NCI-H345 treated with DMSO at 0.1 percent for 48 hours (cell line): Measurements from ENCODE around the gene AKAP12.

ENCODE experiments used
- DNase-seq: peaks from one replicate; lab custom pipeline; 2025; ENCODE audit not compliant: unreplicated experiment; lab: John Stamatoyannopoulos, UW

The AKAP12 gene

DNA sequence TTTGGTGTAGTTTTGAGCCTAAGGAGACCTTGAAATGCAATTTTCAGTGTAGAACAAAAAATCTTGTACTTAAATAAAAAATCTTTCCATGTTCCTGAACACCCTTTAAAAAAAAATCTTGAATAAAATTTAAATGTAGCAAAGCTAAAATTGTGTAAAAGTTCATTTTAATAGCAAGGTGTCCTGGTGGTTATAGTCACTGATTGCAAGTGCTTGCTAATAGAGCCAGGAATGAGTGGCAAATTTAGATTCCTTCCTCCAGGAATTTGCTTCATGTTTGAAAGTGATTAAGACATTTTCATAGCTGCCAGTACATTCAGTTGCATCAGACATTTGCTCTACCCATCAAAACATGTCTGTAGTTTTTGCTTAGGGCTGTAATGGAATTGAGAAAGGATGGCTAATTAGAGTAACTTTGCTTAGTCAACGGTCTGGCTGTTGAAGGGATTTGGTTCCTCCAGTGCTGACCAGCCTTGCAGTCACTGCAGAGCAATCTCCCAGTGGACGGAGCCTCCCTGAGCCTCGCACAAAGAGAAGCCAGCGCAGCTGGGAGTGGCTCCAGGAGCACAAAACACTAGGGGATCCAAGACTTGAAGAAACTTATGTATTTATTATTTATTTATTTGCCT, 36.5 kb downstream of the AKAP12 start:
- DNase-seq, result no peak

- no peak for DNase-seq
These were observed 40.1 kb downstream of the AKAP12 start for GRCh38 chr6:151279891-151280290.

GRCh38 chr6:151280859-151281258, 41.1 kb downstream of the AKAP12 start:
- DNase-seq, result no peak

GRCh38 chr6:151284012-151284411, 44.2 kb downstream of the AKAP12 start:
- no peak for DNase-seq

- DNase-seq, result no peak
These were observed 44.8 kb downstream of the AKAP12 start for GRCh38 chr6:151284548-151285017.

DNA sequence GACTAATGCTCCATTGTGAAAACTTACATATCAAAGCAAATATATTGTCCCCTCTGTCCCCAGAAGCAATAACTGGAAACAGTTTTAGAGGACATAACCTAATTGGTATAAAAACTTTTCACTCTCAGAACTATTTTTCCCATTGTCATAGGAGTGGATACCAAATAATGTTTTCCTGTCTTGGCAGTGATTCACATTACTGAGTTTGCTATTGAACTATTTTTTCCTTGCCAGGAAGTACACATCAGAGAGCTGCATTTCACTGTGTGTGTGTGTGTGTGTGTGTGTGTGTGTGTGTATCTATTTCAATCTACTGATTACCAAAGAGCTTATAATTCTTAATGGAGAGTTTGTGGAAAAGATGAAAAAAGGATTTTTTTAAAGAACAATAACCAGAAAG, 45.4 kb downstream of the AKAP12 start:
- DNase-seq, result no peak

- DNase-seq, result no peak
These were observed 46.4 kb downstream of the AKAP12 start for GRCh38 chr6:151286214-151286613.

DNA sequence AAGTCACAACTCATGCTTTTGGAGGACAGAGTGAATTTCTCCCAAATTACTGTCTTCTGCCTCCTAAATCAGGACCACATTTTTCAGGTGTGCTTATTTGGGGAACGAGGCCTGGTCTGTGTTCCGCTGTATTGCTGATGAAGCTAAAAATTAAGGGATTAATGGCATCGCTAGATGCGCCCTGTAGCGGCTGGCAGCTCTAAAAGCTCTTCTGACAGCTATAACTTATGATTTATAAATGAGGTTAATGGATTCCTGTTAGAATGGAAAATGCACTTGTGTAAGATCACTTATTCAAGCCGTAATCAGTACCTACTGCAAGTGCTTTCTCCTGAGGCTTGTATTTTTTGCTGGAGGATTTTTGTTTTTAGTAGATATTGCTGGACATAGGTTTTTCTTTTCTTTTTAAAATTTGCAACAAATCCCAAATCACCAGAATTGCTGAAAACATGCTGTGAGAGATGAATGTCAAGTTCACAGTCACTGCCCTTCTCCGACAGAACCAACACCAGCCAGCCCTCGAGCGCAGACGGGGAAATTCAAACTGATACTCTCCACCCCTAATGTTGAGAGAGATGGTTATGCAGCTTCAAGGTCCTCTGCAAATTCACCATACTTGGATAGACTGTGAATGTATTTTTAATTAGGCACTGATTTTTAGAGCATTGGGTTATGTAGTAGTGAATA, 49.1 kb downstream of the AKAP12 start:
- DNase-seq, result no peak

- DNase-seq, result no peak
These were observed 49.7 kb downstream of the AKAP12 start for GRCh38 chr6:151289399-151290007.

GRCh38 chr6:151290877-151291721, 51.3 kb downstream of the AKAP12 start:
- no peak for DNase-seq

DNA sequence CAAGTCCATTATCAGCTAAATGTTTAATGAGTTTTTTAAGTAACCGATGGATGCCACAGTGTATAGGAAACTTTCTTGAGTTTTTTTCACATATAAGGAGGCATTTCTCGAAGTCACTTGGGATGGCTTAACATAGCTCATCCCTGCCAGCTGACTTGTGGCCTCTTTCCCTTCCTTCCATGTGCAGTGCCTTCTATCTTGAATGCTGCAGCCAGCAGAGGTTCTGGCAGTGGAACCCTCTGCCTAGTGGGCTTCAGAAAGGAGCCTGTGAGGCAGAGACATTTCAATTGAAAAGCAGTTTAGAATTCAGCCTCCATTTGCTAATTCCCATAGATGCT, 51.9 kb downstream of the AKAP12 start:
- DNase-seq, result no peak

DNA sequence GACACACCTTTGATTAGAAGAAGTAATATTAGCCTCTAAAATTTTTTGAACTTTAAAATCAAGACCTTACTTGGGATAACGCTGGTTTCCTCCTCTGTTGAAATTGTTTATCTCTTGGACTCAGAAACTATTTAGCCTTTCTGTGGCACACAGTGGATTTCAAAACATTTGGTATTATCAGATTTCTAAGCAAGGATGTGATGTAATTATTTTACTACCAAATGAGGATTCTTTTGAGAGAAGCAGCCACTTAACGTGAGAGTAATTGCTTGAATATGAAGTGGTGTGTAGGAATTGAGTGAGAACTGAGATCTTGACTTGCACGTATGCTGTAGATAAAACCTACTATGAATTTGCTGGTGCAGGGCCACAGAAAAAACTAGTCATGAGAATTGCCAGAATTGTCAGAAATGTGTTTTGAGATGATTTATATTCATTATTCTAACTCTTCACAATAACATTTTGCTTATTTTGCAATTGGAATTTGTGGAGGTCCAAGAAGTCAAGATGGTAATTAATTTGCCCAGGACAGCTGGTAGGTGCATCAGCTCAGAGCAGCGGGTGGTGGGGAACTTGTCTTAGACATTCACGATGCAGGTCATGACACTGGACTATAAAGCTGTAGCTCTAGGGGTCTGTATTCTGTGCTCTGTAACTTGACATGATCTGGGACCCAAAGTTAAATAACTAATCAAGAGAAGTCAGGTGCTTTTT, 53.4 kb downstream of the AKAP12 start:
- no peak for DNase-seq

DNA sequence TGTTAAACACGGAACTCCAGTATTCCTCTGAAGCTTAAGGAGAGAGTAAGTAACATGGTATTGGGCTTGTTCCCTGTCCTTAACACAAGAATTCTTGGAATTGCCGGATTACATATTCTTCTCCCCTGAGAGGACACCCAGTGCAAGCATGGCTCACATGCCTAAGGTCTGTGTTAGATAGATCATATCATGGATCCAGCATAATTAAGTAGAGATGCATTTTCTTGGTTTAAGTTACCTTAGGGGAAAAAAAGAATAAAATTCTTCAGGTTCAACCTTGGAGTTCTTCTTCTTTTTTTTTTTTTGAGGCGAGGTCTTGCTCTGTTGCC, 53.9 kb downstream of the AKAP12 start:
- no peak for DNase-seq

DNA sequence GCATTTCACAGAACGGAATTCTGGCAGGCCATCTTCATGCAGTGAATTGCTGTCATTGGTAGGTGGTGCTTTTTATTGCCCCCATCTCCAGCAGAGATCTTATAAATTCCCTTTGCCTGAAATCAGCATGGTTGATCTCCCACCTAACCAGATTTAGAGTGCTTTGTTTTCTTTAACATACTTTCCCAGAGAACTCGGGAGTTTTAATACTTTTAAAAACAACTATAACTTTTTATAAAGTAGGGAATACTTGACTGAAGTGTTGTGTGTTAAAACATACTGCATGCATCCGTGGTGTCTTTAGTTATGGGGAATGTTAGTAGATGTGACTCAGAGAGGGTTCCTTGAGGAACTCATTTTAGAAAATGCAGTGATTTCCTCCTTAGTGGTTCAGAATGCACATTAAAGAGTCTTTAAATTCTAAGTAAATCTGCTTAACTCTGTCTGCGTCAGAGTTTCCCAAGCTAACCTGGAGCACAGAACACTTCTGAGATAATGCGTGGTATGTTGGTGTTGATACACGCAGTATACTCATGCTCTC, 54.9 kb downstream of the AKAP12 start:
- DNase-seq, result no peak

DNA sequence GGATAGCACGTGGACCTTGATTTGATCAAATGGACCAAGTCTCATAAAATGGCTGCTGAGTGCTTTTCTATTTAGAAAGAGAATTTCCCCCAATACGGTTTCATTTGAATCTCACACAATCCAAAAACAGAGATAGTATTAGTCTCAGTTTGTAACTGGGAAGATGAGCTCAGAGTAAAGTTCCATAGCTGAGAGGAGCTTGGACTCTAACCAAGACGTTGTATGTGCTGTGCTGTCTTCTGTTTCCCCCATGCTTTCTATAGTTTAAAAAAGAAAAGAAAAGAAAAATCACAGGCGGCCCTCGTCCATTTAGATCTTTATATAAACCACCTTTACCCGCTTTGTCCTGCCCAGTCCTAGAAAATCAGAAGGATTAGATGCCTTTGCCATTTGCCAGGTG, 58.1 kb downstream of the AKAP12 start:
- DNase-seq, result no peak

- DNase-seq, result no peak
These were observed 59.2 kb downstream of the AKAP12 start for GRCh38 chr6:151299011-151299410.

DNA sequence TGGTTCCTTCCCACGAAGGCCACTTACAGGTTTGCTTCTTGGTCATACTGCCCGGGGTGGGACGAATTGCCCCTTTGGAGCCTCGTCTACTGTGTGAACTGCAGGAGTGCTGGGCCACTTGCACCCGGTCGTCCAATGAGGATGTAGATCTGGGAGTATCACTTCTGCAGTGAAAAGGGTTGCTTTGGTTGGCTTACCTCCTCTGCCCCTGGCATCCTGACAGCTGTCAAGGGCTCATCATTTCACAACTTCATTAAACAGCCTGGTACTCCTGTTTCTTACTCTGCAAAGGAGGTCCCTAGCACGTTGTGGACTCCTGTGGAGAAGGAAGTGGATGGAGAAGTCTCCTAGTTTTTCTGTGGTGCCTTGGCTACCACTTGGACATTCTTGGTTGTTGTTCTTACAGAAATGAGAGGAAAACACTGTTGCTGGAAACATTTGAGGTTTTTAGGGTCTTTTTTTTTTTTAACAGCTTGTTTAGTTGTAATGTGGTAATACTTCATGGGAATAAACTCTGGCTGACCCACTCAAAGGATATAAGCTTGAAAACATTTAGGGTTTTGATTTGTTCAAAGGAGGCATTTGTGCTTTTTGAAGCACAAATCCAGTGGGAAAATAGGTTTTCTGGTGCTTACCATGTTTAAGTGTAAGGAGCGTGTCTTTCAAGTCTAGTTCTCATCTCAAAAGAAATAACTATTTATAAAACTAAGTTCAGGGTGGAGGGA, 60.7 kb downstream of the AKAP12 start:
- DNase-seq, result no peak

- no peak for DNase-seq
These were observed 61.8 kb downstream of the AKAP12 start for GRCh38 chr6:151301547-151301946.

DNA sequence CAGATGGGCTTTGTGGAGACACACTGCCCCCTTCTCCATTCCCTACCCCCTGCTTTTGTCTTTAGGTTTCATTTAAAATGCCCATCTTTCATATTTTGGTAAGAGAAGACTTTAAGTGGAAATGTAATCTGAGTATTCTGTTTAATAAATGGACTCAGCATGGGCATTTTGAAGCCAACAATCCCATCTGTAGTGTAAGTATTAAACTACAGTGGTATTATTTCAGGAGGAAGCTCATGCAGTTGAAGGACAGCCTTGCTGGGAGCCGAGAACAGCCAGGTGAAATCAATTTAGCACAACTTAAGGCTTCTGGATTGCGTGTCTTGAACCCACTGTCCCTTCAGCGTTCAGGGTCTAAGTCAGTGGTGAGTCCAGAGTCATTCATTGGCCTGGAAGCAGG, 63.5 kb downstream of the AKAP12 start:
- no peak for DNase-seq

GRCh38 chr6:151306269-151306783, 66.6 kb downstream of the AKAP12 start:
- no peak for DNase-seq
